SW480 (cell line): ENCODE measurements around the gene KLF9.
"Not testable (repeated sequence)": the region's sequence is repeated elsewhere in the genome, so short reads cannot be mapped to it uniquely, and the experiment has no call there.

Source experiments
- DNase-seq: peaks from one replicate; pipeline ENCODE4 v3.0.0-alpha.2; 2016; ENCODE audit warnings: low spot score

Gene KLF9

GRCh38 chr9:70404261-70404660 is 10.2 kb downstream of the KLF9 start:
- no peak for DNase-seq

- no peak for DNase-seq
Measured at GRCh38 chr9:70403618-70404025, 10.8 kb downstream of the KLF9 start.

GRCh38 chr9:70403166-70403565 is 11.3 kb downstream of the KLF9 start:
- DNase-seq = no peak

- no peak for DNase-seq
Measured at GRCh38 chr9:70402213-70402612, 12.2 kb downstream of the KLF9 start.

GRCh38 chr9:70401241-70401640 is 13.2 kb downstream of the KLF9 start:
- not testable (repeated sequence) for DNase-seq

- no peak for DNase-seq
Measured at GRCh38 chr9:70400107-70400892, 14.2 kb downstream of the KLF9 start.

GRCh38 chr9:70399141-70399540 is 15.3 kb downstream of the KLF9 start:
- DNase-seq = no peak

- DNase-seq = no peak
Measured at GRCh38 chr9:70398145-70398556, 16.3 kb downstream of the KLF9 start.

GRCh38 chr9:70395652-70396051 is 18.8 kb downstream of the KLF9 start:
- no peak for DNase-seq

- DNase-seq = no peak
Measured at GRCh38 chr9:70392850-70393249, 21.6 kb downstream of the KLF9 start.

GRCh38 chr9:70392189-70392588 is 22.3 kb downstream of the KLF9 start:
- DNase-seq = peak; percentile 50

GRCh38 chr9:70390933-70391341 is 23.5 kb downstream of the KLF9 start:
- DNase-seq = peak; percentile 10

GRCh38 chr9:70389621-70390266 is 24.7 kb downstream of the KLF9 start:
- no peak for DNase-seq

- DNase-seq = no peak
Measured at GRCh38 chr9:70389188-70389587, 25.3 kb downstream of the KLF9 start.

- DNase-seq = no peak
Measured at GRCh38 chr9:70387663-70388062, 26.8 kb downstream of the KLF9 start.

GRCh38 chr9:70385426-70385825 is 29.0 kb downstream of the KLF9 start:
- DNase-seq = no peak

- no peak for DNase-seq
Measured at GRCh38 chr9:70382709-70383605, 31.5 kb downstream of the KLF9 start.

GRCh38 chr9:70382046-70382708 is 32.3 kb downstream of the KLF9 start:
- no peak for DNase-seq

GRCh38 chr9:70374962-70375618 is 39.4 kb downstream of the KLF9 start:
- DNase-seq = no peak

- no peak for DNase-seq
Measured at GRCh38 chr9:70367305-70367930, 47.0 kb downstream of the KLF9 start.

GRCh38 chr9:70363760-70364159 is 50.7 kb downstream of the KLF9 start:
- DNase-seq = no peak
